Sigmoid colon (tissue), 7 donors: ENCODE data around the gene ZNF579. TPM values are rescaled to one million over a fixed set of nuclear protein-coding genes. Genes with fewer than 3 reads are reported as not detected.

Source experiments
- DNase-seq: peaks from one replicate; pipeline ENCODE4 v3.0.0-alpha.2; 2019
- H3K27ac ChIP-seq, 4 donors: fragments of 200-600 bp; sonication (generic); one replicate each; pipeline ENCODE4 v1.5.1; 2016 to 2019; ENCODE audit warnings: mild to moderate bottlenecking in 1 of 4
- H3K27me3 ChIP-seq, 3 donors: fragments of 200-600 bp; sonication (generic); one replicate each; pipeline ENCODE4 v1.5.1; 2019; ENCODE audit warnings: mild to moderate bottlenecking in 1 of 3
- H3K36me3 ChIP-seq, 4 donors: fragments of 200-600 bp; sonication (generic); one replicate each; pipeline ENCODE4 v1.5.1; 2016 to 2019
- H3K4me1 ChIP-seq, 4 donors: fragments of 200-600 bp; sonication (generic); one replicate each; pipeline ENCODE4 v1.5.1; 2017 to 2019
- H3K4me3 ChIP-seq, 4 donors: fragments of 200-600 bp; sonication (generic); one replicate each; pipeline ENCODE4 v1.5.1; 2017 to 2019; ENCODE audit warnings: mild to moderate bottlenecking in 2 of 4, moderate library complexity in 1 of 4
- H3K9me3 ChIP-seq, 4 donors: fragments of 200-600 bp in 3 of 4; sonication (generic) in 3 of 4; one replicate each; pipeline versions ENCODE4 v1.5.1 to v1.6.1; 2013 to 2019
- CTCF ChIP-seq, 4 experiments: fragments of 450-650 bp in 3 of 4; fragments of 200-600 bp in 1 of 4; IDR thresholded peaks; one replicate each; pipeline ENCODE4 v1.5.1; 2016 to 2019; ENCODE audit warnings: antibody characterized with exemption in 4 of 4, mild to moderate bottlenecking in 3 of 4, moderate library complexity in 2 of 4
- EP300 ChIP-seq, 4 donors: sonication (generic); formaldehyde crosslinking; IDR thresholded peaks; one replicate each; pipeline ENCODE4 v1.6.1; 2017; ENCODE audit warnings: antibody characterized with exemption in 4 of 4
- POLR2A ChIP-seq, 2 donors: fragments of 450-650 bp; IDR thresholded peaks; one replicate each; pipeline ENCODE4 v1.6.1; 2016; ENCODE audit warnings: antibody characterized with exemption in 2 of 2, mild to moderate bottlenecking in 2 of 2, moderate library complexity in 2 of 2
- POLR2AphosphoS5 ChIP-seq, 4 donors: sonication (generic); formaldehyde crosslinking; IDR thresholded peaks; one replicate each; pipeline ENCODE4 v1.6.1; 2017; ENCODE audit warnings: antibody characterized with exemption in 4 of 4
- WGBS, 2 donors: extraction: QIAGEN DNeasy Blood & Tissue Kit; methylation state at CpG; one replicate each; pipeline ENCODE4 v1.1.7; 2013; 5-methylcytosine and 5-hydroxymethylcytosine counted together
- intact Hi-C: fragments of 100-400 bp; cut with DNase I; formaldehyde crosslinking; loops from one replicate; pipeline ENCODE4 v1.15.1; 2023
- polyA plus RNA-seq, 3 donors: library from polyadenylated mRNA; stranded (reverse); fragments of 200-250 nt; gene quantifications; one replicate each; pipeline ENCODE4 v1.2.3, GENCODE V29; 2013
- total RNA-seq, 4 donors: library from RNA; depleted of rRNA; stranded (reverse); fragments of >200 nt; gene quantifications; one replicate each; pipeline ENCODE4 v1.1.0, GENCODE V29; 2016
- donor health status: healthy with polysubstance abuse.
- donor health status: Bipolar disorder and iron deficiency.
- donor health status: healthy.

The ZNF579 gene
- total and polyA plus RNA-seq, 7 donors = 0.69 to 4.0 (median 2.0) TPM

DNA sequence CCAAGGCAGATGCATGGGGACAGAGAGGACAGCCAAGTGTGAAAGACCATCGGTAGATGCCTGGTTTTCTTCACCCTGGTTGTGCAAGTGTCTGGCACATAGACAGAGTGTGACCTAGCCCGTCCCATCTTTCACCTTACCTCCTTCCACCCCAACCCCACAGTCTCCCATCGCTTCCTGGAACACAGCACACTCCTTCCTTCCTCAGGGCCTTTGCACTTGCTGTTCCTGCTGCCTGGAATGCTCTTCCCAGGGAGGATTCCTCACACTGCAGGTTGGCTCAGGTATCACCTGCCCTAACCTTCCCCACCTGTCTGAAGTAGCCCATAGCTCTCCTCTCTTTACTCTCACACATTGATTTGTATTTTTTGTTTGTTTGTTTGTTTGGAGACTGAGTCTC lies 15.7 kb upstream of the ZNF579 start:
- WGBS, 2 donors = 97 to 98% methylated on average over 3 of the region's 3 CpGs
- DNase-seq = no peak
- H3K27ac ChIP-seq = no peak overlapping the region
- peaks cover 0 to 45% (median 2%) of the 10 kb centered on the region in 4 donors for H3K36me3 ChIP-seq
- H3K4me1 ChIP-seq = peaks cover 0 to 9% (median 7%) of the 10 kb centered on the region in 4 donors
- TF ChIP-seq EP300 (IDR thresholded peaks at IDR 0.05) = no peak
- TF ChIP-seq CTCF (IDR thresholded peaks at IDR 0.05) = no peak
- TF ChIP-seq POLR2A (IDR thresholded peaks at IDR 0.05) = no peak
- no peak for TF ChIP-seq POLR2AphosphoS5 (IDR thresholded peaks at IDR 0.05)
- no peaks in the 10 kb centered on the region for H3K9me3 ChIP-seq
- intact Hi-C loops = no loop called here
- no peaks in the 10 kb centered on the region for H3K27me3 ChIP-seq
- no peak overlapping the region for H3K4me3 ChIP-seq

DNA sequence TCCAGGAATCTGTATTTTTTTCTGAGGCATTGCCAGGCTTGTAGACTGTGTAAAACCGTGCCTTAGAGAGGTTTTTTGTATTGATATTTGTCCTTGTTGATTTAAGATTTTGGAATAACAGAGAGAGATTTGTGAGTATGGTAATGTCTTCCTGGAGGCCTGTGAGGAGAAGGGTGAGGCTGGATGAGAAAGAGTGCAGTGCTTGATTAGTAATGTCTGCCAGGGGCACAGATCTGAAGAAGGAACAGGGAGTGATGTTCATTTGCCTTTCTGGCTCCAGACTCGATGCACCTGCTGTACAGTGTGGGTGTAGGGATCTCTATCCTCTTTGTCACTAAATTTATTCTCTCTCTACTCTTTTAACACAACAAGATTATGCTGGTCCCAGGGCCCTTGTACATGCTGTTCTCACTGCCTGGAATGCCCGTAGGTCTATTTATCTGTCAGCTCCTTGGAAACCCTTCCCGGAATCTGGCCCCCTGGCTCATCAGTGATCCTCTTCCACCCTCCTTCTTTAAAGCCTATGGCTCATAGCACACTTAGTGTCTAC lies 14.4 kb upstream of the ZNF579 start:
- WGBS, 2 donors = 87 to 92% methylated on average over 4 of the region's 4 CpGs

DNA sequence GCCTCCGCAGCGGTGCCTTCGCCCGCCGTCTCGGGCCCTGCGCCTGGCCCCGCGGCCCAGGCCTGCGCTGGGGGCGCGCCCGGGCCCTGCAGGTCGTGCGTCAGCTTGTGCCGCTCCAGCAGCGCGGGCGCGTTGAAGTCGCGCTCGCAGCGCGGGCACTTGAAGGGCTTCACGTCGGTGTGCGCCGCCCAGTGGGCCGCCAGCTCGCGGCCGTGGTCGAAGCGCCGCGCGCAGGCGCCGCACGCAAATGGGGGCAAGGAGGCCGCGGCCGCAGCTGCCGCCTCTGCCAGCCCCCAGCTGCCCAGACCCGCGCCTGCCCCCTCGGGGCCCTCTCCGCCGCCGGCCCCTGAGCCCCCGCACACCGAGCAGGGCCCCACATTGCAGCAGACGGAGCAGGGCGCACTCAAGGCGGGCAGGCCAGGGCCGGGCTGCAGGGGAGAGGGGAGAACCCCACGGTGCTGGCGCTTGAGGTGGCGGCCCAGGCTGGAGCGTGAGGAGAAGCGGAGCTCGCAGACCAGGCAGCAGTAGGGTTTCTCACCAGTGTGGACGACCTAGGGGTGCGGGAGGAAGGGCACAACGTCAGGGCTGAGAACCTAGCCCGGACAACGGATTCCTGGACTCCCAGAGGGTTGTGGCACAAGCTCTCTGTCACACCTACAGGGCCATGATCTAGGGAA lies 12.6 kb upstream of the ZNF579 start:
- 91 to 95% methylated on average over 68 of the region's 68 CpGs for WGBS, 2 donors
- Histone ChIP-seq H3K27me3 (no peaks in the 10 kb centered on the region), H3K4me3 (no peak overlapping the region), H3K27ac (no peak overlapping the region), H3K36me3 (peaks cover 0 to 45% (median 2%) of the 10 kb centered on the region in 4 donors), H3K9me3 (no peaks in the 10 kb centered on the region), H3K4me1 (no peaks in the 10 kb centered on the region)
- TF ChIP-seq POLR2AphosphoS5 (IDR thresholded peaks at IDR 0.05) = no peak
- DNase-seq = no peak
- intact Hi-C loops = no loop called here

More for the DNA sequence above, 14.4 kb upstream of the ZNF579 start:
- H3K27me3 ChIP-seq = no peaks in the 10 kb centered on the region
- no peaks in the 10 kb centered on the region for H3K4me1 ChIP-seq
- TF ChIP-seq EP300 (IDR thresholded peaks at IDR 0.05) = no peak
- TF ChIP-seq POLR2A (IDR thresholded peaks at IDR 0.05) = no peak
- TF ChIP-seq CTCF (IDR thresholded peaks at IDR 0.05) = no peak
- no peak for TF ChIP-seq POLR2AphosphoS5 (IDR thresholded peaks at IDR 0.05)
- no peak overlapping the region for H3K4me3 ChIP-seq
- H3K9me3 ChIP-seq = no peaks in the 10 kb centered on the region
- DNase-seq = no peak
- intact Hi-C loops = no loop called here
- H3K27ac ChIP-seq = no peak overlapping the region
- peaks cover 0 to 45% (median 2%) of the 10 kb centered on the region in 4 donors for H3K36me3 ChIP-seq

DNA sequence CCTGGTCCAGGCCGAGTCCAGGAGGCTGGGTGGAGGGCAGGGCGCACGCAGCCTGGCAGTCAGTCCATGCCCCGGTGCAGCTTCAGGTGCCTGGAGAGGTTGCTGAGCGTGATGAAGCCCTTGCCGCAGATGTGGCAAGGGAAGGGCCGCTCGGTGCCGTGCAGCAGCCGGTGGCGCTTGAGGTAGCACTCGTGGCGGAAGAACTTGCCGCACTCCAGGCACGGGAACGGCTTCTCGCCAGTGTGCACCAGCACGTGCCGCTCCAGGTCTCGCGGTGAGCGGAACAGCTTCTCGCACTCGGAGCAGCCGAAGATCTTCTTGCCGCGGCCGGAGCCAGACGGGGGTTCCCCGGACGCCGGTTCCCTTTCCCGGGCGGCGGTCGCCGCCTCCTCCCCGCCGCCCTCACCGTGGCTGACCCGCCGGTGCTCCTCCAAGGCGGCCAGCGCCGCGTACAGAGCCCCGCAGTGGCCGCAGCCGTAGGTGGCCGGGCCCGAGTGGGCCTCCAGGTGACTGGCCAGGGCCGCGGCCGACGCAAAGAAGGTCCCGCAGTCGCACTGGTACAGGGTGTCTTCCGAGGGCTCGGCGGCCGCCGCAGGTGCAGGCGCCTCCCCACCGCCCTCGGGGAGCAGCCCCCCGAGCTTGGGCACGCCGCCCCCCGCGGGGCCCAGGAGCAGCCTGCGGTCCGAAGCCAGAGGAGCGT lies 11.9 kb upstream of the ZNF579 start:
- Histone ChIP-seq H3K36me3 (peaks cover 0 to 43% (median 2%) of the 10 kb centered on the region in 4 donors), H3K4me3 (no peak overlapping the region), H3K27ac (no peak overlapping the region), H3K9me3 (no peaks in the 10 kb centered on the region), H3K27me3 (no peaks in the 10 kb centered on the region), H3K4me1 (peaks cover 0 to 4% (median 3%) of the 10 kb centered on the region in 4 donors)
- 94 to 96% methylated on average over 73 of the region's 73 CpGs for WGBS, 2 donors
- intact Hi-C loops = no loop called here
- TF ChIP-seq POLR2A (IDR thresholded peaks at IDR 0.05) = no peak
- TF ChIP-seq CTCF (IDR thresholded peaks at IDR 0.05) = no peak
- no peak for TF ChIP-seq POLR2AphosphoS5 (IDR thresholded peaks at IDR 0.05)
- TF ChIP-seq EP300 (IDR thresholded peaks at IDR 0.05) = no peak
- no peak for DNase-seq

DNA sequence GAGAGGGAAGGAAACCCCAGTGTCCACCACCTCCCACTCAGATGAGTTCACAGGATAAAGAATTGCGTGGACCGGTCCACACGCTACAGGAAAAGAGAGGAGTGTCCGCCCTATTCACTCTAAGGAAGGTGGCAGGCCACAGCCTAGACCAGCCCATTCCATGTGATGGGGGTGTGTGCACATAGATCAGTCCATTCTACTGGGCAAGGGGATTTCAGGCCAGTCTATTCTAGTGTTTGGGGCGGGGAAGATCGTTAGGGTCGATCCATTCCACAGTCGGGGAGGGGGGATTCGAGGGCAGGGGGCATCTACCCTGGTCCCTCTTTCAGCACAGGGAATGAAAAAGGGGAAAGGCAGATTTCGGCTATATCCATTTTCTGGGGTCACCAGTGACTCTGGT lies 10.9 kb upstream of the ZNF579 start:
- Histone ChIP-seq H3K27me3 (no peaks in the 10 kb centered on the region), H3K4me1 (peaks cover 0 to 14% (median 13%) of the 10 kb centered on the region in 4 donors), H3K27ac (no peak overlapping the region), H3K4me3 (no peak overlapping the region), H3K36me3 (peaks cover 0 to 33% (median 2%) of the 10 kb centered on the region in 4 donors), H3K9me3 (no peaks in the 10 kb centered on the region)
- WGBS, 2 donors = 85 to 88% methylated on average over 10 of the region's 10 CpGs
- intact Hi-C loops = no loop called here
- DNase-seq = no peak
- TF ChIP-seq EP300 (IDR thresholded peaks at IDR 0.05) (no peak), POLR2A (IDR thresholded peaks at IDR 0.05) (no peak), CTCF (IDR thresholded peaks at IDR 0.05) (no peak), POLR2AphosphoS5 (IDR thresholded peaks at IDR 0.05) (no peak)
